Activated effector memory CD4-positive, alpha-beta T cell treated with anti-CD3 and anti-CD28 coated beads, Interleukin-2, amount 50 U/mL, for 16 hours (primary cell): Measurements from ENCODE around the gene RNU6-7.

Source experiments
- DNase-seq: peaks from one replicate; pipeline ENCODE4 v3.0.0-alpha.2; 2020

The RNU6-7 gene

GRCh38 chr14:32205984-32206383 lies 4.1 kb downstream of the RNU6-7 start:
- DNase-seq = no peak

- DNase-seq = no peak
These were observed 4.7 kb downstream of the RNU6-7 start for GRCh38 chr14:32206552-32206951.

GRCh38 chr14:32208490-32208889 lies 6.6 kb downstream of the RNU6-7 start:
- no peak for DNase-seq

GRCh38 chr14:32209471-32209870 lies 7.6 kb downstream of the RNU6-7 start:
- DNase-seq = no peak

- no peak for DNase-seq
These were observed 9.2 kb downstream of the RNU6-7 start for GRCh38 chr14:32211068-32211404.

- no peak for DNase-seq
These were observed 11.0 kb downstream of the RNU6-7 start for GRCh38 chr14:32212833-32213232.

GRCh38 chr14:32217301-32217700 lies 15.5 kb downstream of the RNU6-7 start:
- DNase-seq = no peak

- DNase-seq = no peak
These were observed 23.0 kb downstream of the RNU6-7 start for GRCh38 chr14:32224737-32225377.

- DNase-seq = no peak
These were observed 23.6 kb downstream of the RNU6-7 start for GRCh38 chr14:32225378-32225920.

GRCh38 chr14:32226056-32226455 lies 24.2 kb downstream of the RNU6-7 start:
- no peak for DNase-seq

- DNase-seq = no peak
These were observed 28.3 kb downstream of the RNU6-7 start for GRCh38 chr14:32230181-32230580.

- no peak for DNase-seq
These were observed 28.9 kb downstream of the RNU6-7 start for GRCh38 chr14:32230695-32231280.

- no peak for DNase-seq
These were observed 30.6 kb downstream of the RNU6-7 start for GRCh38 chr14:32232481-32232880.

GRCh38 chr14:32233260-32233659 lies 31.4 kb downstream of the RNU6-7 start:
- DNase-seq = no peak

GRCh38 chr14:32244404-32244803 lies 42.6 kb downstream of the RNU6-7 start:
- no peak for DNase-seq

- DNase-seq = no peak
These were observed 44.9 kb downstream of the RNU6-7 start for GRCh38 chr14:32246751-32247150.

GRCh38 chr14:32249371-32249770 lies 47.5 kb downstream of the RNU6-7 start:
- DNase-seq = no peak

GRCh38 chr14:32249780-32250179 lies 47.9 kb downstream of the RNU6-7 start:
- DNase-seq = no peak

GRCh38 chr14:32250681-32251080 lies 48.8 kb downstream of the RNU6-7 start:
- DNase-seq = no peak

- DNase-seq = no peak
These were observed 49.7 kb downstream of the RNU6-7 start for GRCh38 chr14:32251530-32251929.
